Ecto neural progenitor cell (in vitro differentiated cells): ENCODE measurements around the gene ZMYND12.
"Not testable (repeated sequence)": the region's sequence is repeated elsewhere in the genome, so short reads cannot be mapped to it uniquely, and the experiment has no call there.

Experiments used
- DNase-seq: peaks from one replicate; pipeline ENCODE4 v3.0.0-alpha.2; 2018; ENCODE audit warnings: low spot score

Gene ZMYND12, protein sequence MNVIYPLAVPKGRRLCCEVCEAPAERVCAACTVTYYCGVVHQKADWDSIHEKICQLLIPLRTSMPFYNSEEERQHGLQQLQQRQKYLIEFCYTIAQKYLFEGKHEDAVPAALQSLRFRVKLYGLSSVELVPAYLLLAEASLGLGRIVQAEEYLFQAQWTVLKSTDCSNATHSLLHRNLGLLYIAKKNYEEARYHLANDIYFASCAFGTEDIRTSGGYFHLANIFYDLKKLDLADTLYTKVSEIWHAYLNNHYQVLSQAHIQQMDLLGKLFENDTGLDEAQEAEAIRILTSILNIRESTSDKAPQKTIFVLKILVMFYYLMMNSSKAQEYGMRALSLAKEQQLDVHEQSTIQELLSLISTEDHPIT

DNA sequence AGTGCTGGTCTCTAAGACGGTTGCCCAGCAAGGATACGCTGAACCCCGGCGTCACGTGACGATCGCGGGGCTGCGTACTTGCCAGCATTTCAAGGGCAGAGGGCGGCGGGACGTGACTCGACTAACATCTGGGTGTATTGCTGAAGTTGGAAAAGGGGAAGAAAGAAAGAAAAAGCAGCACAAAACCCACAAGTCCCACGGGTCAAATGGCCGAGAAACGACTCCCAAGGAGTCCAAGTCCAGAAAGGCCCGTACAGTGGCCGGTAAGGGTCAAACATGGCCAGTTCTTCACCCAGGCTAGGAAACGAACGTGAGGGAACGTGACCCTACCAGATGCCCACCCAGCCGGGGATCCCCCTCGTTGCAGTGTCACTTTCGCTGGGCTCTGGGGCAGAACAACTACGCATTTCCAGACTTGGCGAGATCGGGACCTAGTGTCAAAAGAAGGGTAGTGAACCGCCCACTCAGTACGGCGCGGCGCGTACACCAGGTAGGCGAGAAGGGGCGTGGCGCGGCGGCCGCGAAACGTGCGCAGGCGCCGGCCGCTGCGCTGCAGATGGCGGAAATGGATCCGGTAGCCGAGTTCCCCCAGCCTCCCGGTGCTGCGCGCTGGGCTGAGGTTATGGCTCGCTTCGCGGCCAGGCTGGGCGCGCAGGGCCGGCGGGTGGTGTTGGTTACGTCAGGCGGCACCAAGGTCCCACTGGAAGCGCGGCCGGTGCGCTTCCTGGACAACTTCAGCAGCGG is at the start of gene ZMYND12, which contains the start of gene PPCS:
Gene ZMYND12 (minus strand): TSS at position 13 of the 744 bp plus-strand sequence. CDS start 25 bp downstream, outside the sequence.
Gene PPCS (plus strand): TSS at position 534 of the 744 bp plus-strand sequence. CDS start 23 bp downstream, at position 557.
- peak; percentile 88 for DNase-seq

DNA sequence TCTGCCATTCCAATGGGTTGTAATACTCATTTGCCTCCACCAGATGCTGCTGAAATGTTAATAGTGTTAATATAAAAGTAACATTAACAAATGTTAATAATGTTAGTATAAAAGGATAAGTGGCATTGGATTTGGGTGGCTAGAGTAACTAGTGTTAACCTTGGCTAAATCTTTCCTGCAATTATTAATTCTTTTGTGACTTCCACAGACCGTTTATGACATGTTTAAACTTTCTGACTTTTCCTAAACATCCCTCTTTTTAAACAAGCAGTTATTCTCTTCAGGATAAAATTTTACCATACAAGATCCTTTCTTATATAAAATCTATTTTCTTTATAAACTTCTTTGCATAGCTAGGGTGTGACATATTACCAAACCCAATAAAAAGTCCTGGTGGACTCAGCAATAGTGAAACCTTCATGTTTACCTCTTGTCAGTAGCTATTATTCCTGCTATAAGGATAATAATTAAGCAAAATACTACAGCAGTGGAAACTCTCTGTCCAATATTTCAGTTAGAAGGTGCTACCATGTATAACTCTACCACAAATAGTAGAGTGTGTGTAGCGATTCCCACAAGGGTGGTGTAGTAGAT is 48.8 kb upstream of the ZMYND12 start:
- no peak for DNase-seq

DNA sequence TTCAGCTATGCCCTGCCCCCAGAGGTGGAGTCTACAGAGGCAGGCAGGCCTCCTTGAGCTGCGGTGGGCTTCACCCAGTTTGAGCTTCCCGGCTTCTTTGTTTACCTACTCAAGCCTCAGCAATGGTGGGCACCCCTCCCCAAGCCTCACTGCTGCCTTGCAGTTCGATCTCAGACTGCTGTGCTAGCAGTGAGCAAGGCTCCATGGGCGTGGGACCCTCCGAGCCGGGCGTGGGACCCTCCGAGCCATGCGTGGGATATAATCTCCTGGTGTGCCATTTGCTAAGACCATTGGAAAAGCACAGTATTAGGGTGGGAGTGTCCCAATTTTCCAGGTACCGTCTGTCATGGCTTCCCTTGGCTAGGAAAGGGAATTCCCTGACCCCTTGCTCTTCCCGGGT is 46.2 kb upstream of the ZMYND12 start:
- DNase-seq, result not testable (repeated sequence)

DNA sequence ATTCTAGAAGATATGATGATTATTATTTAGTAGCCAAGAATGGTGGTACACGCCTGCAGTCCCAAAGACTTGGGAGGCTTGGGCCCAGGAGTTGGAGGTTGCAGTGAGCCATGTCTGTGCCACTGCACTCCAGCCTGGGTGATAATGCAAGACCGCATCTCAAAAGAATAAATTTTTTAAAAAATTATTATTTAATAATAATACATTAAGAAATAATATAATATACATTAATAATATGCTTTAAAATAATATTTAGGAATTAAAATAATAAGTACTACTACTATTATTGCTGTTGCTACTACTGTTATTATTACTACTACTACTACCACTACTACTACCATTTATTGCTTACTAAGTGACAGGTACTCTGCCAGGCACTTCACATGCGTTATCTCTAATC is 34.4 kb upstream of the ZMYND12 start:
- no peak for DNase-seq

DNA sequence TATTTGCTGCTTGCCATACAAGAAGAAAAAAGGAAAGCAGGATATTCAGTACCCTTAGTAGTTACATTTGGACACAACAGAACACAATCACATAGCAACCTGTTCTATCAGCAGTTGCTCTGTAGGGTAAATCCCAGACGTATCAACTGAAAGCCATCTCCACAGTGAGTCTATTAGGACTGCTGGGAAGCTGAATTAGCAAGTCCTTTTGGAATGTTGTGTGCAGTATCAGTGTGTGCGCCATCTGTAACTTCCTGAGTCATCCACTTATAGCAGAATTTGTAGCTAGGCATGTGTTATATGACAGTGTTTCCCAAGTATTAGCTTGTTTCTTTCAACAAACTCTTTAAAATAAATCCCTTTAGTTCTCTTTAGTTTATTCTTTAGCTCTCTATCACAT is 28.6 kb upstream of the ZMYND12 start:
- no peak for DNase-seq

DNA sequence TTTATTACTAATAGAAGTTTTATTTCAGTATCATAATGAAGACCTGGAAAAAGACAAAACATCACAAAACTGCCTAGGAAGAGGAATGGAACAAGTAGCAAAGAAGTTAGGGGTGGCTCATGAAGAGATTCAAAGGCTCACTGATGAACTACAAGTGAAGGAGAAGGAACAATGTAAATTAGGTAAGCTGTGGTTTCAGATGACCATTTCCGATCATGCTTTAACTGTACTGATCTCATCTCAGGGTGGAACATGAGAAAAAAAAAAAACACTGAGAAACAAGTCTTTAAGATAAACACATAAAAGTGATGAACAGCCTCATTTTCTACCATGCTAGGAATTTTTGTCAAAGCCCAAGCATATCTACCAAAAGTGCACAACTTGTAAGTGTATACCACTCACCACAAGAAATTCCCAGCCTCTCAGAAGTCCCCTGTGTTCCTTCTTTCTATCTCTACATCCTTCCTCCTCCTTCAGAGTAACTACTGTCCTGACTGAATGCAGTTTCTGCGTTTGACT is 26.9 kb upstream of the ZMYND12 start:
- no peak for DNase-seq

DNA sequence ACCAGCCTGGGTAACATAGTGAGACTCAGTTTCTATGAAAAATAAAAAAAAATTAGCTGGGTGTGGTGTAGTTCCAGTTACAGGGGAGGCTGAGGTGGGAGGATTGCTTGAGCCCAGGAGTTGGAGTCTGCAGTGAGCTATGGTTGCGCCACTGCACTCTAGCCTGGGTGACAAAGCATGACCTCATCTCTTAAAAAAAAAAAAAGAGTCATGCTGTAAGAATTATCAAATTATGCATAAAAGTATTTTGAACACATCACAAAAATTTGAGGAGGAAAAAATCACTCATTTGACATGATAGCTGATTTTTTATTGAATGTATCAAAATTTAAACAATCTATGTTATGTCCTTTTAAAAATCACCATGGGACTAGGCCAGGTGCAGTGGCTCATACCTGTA is 25.1 kb upstream of the ZMYND12 start:
- no peak for DNase-seq

DNA sequence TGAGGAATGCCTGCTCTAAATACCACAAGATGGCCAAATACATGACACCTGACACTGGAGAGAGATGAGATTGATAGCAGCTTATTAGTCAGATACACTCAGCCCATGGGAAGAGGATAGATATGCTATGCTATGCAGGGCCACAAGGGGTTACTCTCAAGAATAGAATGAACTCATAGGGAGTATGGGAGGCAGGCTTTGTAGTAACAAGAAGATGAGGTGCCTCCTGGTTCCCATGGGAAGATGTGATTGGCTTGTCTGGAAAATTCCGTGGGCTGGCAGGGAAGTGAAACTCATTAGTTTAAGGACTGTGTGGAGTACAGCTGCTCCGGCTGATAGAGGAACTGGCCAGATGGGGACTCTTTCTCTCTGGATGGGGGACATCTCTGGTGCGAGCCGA is 23.8 kb upstream of the ZMYND12 start:
- no peak for DNase-seq

DNA sequence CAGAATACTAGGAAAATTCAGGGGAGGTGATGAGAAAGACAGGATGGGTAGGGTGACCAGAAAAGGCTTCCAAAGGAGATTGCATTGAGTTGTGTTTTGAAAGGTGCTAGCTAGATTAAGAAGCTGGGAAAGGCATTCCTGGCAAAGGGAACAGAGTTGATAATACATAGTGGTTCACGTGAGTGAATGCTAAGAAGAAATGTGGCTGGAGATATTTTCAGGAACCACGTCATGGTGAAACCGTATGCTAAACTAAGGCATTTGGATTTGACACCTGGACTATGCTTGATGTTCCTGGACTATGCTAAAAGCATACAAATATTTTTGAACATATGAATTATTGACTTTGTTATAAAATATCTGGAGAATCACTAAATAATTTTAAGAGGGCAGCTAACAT is 22.0 kb upstream of the ZMYND12 start:
- DNase-seq, result no peak

DNA sequence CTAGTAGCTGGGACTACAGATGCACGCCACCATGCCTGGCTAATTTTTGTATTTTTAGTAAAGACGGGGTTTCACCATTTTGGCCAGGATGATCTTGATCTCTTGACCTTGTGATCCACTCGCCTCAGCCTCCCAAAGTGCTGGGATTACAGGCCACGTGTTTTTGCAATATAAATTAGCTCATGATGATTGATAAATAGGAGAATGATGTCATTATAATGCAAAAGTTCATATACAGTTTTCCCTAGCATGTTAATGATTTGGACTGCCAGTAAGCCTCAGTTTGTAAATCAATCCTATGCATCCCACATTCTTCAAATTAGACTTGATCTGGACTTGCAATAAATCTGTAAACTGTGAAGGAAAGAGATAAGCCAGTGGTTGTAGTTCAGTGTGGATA is 21.5 kb upstream of the ZMYND12 start:
- DNase-seq, result not testable (repeated sequence)

DNA sequence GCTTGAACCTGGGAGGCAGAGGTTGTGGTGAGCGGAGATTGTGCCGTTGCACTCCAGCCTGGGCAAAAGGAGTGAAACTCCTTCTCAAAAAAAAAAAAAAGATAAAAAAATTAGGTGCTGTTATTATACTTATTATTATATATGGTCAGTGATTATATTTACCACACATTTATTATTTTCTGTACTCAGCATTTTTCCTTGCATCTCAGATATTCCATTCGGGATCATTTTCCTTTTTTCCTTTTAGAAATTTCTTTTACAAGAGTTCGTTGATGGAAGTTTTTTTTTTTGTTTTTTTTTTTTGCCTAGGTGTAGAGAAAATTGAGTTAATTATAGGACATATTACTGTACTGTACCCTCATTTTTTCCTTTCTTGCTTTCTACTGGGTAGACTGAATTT is 20.8 kb upstream of the ZMYND12 start:
- no peak for DNase-seq

DNA sequence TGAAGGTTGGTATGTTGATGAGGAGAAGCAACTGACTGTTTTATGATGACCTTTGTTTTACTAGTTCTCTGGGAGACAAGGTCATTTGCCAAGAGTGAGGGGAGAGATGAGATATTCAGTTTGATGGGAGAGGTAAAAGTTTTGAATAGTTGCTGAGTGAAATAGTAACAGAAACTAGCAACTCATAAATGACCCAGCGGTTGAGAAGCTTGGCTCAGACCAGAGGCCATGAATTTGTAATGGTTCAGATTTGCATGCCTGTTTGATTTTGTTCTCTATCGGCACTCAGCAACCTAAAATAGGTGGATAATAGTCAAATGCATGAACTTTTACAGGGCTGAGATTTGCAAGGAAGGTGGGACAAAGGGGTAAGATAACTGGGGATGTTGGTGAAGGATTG is 13.9 kb upstream of the ZMYND12 start:
- no peak for DNase-seq

DNA sequence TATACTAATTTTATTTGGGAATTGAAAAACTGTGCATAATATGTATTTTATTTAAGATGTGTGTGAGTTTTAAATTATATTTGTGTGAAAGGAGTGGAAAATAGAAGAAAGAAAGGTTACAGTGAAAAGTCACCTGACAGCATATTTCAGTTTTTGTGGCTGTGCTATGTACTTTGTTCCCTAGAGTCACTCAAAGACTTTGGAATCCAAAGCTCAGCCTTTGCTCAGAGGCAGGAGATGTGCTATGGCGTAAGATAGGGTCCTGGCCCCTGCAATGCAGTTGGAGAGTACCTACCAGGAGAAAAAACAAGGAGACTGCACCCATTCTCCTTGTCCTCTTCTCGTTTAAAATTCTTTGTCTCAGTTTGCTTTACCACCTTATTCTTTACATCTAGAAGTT is 10.2 kb upstream of the ZMYND12 start:
- no peak for DNase-seq

DNA sequence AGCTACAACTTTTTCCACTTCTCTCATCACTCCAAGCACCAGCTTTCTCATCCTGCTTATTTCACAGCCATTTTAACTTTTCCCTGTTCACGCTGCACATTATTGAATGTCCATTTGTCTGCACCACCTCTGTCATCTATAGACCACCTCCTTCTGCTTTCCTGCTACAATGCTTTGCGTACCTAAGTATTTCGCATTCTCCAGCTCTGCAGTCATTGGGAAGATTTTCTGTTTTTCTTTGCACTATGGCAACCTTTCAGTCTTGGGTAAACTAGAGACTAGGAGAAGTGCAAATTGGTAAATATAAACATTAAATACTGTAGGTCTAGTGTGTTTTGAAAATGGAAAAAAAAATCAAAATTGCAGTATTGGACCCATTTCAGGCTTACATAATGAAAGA is 8.1 kb upstream of the ZMYND12 start:
- DNase-seq, result no peak

DNA sequence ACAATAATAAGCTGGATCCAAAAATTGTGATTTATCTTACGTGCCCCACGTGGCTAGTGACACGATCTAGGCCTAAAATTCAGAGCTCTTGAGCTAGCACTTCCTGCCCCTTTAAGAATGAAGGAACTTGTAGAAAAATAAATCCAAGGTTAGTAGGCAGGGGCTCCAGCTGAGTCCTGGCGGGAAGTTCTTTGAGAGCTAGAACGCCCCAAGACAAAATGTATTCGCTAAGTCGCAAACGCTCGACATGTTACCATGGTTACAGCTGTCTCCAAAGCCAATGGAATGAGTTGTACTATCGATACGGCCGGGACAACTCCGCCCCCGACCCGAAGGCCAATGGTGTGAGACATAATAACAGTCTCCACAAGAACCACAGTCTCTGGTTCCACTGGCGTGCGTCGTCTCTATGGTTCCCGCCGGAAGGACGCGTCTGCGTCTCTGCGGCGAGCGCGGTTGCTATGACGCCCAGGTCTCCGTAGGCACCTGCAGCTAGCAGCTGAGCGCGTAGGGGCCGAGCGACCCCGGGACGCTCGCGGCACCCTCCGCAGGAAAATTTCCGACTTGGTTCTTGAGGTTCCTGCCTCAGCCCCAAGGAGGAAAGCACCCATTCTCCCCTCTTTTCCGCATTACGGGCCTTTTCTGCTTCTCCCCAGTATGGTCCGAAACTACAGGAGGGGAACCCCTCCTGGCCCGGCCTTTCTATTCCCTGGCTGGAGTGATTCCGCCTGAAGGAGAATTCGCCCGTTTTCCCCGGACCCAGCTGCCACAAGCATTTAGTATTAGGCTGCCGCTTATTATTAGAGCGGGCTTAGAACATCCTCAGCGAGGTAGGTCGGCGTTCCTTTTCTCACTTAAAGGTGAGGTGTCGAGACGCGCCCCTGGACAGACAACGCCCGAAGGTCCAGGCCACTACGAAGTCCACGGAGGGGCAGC is 7.3 kb upstream of the ZMYND12 start, which contains the start of gene CCDC30:
Gene CCDC30 (plus strand): TSS at position 459 of the 936 bp plus-strand sequence. CDS start 17,266 bp downstream, outside the sequence.
- peak; percentile 96 for DNase-seq

DNA sequence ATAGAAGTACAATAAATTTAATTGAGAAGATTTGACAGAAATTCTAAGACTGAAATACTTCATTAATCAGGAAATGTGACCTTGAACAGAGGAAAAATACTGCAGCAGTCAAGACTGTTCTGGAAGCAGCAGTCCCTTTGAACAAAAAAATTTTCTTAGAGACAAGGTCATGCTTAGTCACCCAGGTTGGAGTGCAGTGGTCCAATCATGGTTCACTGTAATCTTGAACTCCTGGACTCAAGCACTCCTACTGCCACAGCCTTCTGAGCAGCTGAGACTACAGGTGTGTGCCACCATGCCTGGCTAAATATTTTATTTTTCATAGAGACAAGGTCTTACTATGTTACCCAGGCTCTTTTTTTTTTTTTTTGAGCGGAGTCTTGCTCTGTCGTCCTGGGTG is 5.4 kb upstream of the ZMYND12 start:
- no peak for DNase-seq

DNA sequence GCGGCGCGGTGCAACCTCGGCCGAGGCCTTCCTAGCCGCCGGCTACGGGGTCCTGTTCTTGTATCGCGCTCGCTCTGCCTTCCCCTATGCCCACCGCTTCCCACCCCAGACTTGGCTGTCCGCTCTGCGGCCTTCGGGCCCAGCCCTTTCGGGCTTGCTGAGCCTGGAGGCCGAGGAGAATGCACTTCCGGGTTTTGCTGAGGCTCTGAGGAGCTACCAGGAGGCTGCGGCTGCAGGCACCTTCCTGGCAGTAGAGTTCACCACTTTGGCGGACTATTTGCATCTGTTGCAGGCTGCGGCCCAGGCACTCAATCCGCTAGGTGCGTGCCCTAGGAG is 900 bp upstream of the ZMYND12 start:
- no peak for DNase-seq

DNA sequence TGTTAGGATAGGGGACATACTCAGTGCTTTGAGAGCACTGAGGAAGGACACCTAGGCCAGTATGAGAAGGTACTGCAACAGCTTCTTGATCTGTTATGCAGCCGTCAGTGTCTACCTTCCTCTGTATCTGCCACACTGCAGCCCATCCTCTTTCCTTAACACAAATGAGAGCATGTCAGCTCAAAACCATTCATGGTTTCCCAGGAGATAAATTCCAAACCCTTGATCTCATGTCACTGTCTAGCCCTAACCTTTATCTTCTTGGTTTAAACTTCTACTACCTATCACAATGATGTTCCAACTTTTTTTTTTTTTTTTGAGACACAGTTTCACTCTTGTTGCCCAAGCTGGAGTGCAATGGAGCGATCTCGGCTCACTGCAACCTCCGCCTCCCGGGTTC is 1.4 kb downstream of the ZMYND12 start:
- DNase-seq, result no peak

DNA sequence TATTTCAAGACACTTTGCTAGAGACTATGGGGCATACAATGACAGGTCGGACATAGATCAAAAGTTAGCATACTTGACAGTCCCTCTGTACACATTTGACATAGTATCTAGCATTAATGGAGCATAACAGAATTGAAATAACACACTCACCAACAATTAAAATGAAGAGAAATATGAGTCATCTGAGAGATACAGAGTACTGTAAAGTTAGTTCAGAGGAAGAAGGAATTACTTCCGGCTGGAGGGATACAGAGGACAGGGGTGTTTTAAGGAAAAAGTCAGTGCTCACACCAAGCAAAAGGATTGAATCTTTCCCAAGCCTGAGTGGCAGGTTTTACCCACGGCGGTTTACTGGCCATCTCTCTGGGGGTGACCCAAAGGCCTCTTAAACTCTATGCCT is 2.4 kb downstream of the ZMYND12 start:
- no peak for DNase-seq

DNA sequence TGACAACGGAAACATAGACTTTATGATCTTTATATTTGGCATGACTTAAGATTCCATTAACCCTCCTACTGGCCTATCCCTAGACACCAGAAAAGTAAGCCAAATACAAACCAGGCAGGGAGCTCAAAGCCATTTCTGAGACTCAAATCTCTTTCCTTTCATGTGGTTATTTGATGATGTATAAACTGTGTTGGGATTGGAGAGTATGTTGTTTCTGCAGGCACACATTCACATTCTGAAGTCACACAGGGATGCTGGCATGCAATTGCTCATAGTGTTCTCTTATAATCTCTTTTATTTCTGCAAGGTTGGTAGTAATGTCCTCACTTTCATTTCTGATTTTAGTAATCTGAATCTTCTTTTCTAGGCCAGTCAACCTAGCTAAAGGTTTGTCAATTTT is 5.8 kb downstream of the ZMYND12 start:
- no peak for DNase-seq

DNA sequence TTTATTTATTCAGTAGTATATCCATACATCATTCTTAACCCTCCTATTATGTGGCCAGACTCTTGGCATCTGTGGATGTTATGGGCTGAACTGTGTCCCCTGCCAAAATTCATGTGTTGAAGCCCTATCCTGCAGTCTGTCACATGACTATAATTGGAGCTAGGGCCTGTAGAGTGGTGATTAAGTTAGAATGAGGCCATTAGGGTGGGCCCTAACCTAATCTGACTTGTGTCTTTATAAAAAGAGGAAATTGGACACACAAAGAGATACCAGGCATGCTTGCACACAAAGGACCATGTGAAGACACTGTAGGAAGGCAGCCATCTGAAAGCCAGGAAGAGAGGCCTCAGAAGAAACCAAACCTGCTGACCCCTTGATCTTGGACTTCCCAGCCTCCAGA is 6.6 kb downstream of the ZMYND12 start:
- no peak for DNase-seq

DNA sequence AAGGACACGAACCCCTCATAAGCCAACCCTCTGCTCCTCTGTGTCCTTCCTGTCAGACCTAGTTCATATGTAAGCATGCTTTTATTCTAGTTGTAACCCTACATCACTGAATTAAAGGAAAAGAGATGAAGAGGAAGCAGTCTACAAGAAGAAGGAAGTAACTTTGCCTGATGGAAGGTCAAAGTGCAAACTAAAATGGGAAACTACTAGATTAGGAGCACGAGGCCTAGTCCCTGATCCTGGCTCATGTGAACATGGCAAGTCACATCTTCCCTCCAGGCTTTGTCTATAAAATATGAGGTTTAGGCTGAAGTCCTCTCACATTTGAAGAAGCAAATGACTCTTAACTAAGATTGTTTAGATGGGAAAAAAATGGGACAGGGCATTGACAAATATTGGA is 13.2 kb downstream of the ZMYND12 start:
- DNase-seq, result no peak
